ENCODE data around the gene HAVCR1. TPM values are rescaled to one million over a fixed set of nuclear protein-coding genes. Genes with fewer than 3 reads are reported as not detected.
"Not testable (repeated sequence)": the region's sequence is repeated elsewhere in the genome, so short reads cannot be mapped to it uniquely, and the experiment has no call there.

The HAVCR1 gene
- total and polyA plus RNA-seq, 2 donors (not counting 1 experiment from before 2014, with no cell fraction given), result not detected

DNA sequence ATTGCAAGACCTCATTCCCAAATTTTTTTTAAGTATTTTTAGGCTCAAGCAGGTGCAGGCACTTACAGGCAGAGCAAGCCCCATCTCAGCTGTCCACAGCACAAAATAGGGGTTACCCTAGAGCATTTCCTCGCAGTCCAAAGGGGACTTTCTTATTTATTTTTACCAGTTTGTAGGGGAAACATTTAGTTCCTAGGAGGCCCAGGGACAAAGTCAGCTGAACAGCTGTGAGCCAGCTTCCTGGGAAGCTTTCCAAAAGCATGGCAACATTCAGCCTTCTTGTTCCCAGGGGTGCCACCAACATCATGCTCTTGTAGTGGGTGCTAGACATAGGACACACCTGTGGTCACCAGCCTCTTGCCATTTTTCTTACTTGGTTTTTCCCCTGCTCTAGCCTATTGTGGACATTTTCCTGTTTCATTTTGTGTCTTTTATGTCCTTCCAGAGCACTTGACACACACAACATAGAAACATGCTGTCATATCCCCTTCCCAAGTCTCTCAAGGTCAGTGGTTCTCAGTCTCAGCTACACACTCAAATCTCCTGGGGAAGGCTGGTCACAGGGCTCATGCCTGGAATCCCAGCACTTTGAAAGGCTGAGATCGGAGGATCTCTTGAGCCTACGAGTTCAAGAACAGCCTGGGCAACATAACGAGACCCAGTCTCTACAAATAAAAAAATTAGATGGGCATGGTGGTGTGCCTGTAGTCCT lies 38.2 kb downstream of the HAVCR1 start:
- Histone ChIP-seq H3K9me3 (ENCODE audit: control extremely low read depth in 1 of 3, control insufficient read depth in 2 of 3, insufficient read depth in 1 of 3, low read length in 2 of 3) (peaks cover 0 to 9% (median 4%) of the 10 kb centered on the region in 3 donors), H3K4me1 (ENCODE audit: control insufficient read depth in 2 of 2, insufficient read depth in 2 of 2, low read length in 2 of 2) (no peaks in the 10 kb centered on the region), H3K27ac (ENCODE audit: low read length in 2 of 2) (no peak overlapping the region), H3K4me2 (replicated peaks; ENCODE audit: low read depth, low read length, poor library complexity, severe bottlenecking) (no peak overlapping the region), H3K4me3 (ENCODE audit: control extremely low read depth in 1 of 5, extremely low read depth in 1 of 5, insufficient read depth in 1 of 5, low read depth in 2 of 5, low read length in 4 of 5) (no peak overlapping the region), H3K36me3 (replicated peaks in 1 of 2; ENCODE audit: control extremely low read depth in 1 of 2, control insufficient read depth in 1 of 2, extremely low read depth in 1 of 2, insufficient read depth in 2 of 2, low read length in 1 of 2) (no peaks in the 10 kb centered on the region), H4K20me1 (ENCODE audit: control insufficient read depth, insufficient read depth, low read length, poor library complexity, severe bottlenecking) (no peaks in the 10 kb centered on the region), H3K27me3 (replicated peaks in 1 of 4; ENCODE audit: control extremely low read depth in 1 of 4, control insufficient read depth in 3 of 4, insufficient read depth in 4 of 4, low read length in 3 of 4) (no peaks in the 10 kb centered on the region), H3K79me2 (ENCODE audit: control insufficient read depth, insufficient read depth, low read length) (no peaks in the 10 kb centered on the region), H3K9ac (ENCODE audit: low read length) (no peak overlapping the region), H2AFZ (ENCODE audit: insufficient read depth, low read depth, low read length, poor library complexity, severe bottlenecking) (no peak overlapping the region)
- 100% methylated on average over 3 of the region's 4 CpGs for WGBS (ENCODE audit: insufficient coverage)
- H3K9me3 Mint-ChIP-seq (ENCODE audit: insufficient read depth), result no peaks in the 10 kb centered on the region
- TF ChIP-seq, protein P1, sequence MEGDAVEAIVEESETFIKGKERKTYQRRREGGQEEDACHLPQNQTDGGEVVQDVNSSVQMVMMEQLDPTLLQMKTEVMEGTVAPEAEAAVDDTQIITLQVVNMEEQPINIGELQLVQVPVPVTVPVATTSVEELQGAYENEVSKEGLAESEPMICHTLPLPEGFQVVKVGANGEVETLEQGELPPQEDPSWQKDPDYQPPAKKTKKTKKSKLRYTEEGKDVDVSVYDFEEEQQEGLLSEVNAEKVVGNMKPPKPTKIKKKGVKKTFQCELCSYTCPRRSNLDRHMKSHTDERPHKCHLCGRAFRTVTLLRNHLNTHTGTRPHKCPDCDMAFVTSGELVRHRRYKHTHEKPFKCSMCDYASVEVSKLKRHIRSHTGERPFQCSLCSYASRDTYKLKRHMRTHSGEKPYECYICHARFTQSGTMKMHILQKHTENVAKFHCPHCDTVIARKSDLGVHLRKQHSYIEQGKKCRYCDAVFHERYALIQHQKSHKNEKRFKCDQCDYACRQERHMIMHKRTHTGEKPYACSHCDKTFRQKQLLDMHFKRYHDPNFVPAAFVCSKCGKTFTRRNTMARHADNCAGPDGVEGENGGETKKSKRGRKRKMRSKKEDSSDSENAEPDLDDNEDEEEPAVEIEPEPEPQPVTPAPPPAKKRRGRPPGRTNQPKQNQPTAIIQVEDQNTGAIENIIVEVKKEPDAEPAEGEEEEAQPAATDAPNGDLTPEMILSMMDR (IDR thresholded peaks at IDR 0.05), result no peak
- TF ChIP-seq EZH2 (IDR thresholded peaks at IDR 0.05; ENCODE audit: borderline replicate concordance, insufficient read depth, low read depth, low read length, poor library complexity, severe bottlenecking), result no peak
- peaks cover 4% of the 10 kb centered on the region for H3K4me1 Mint-ChIP-seq
- ChIA-PET POLR2A (no interaction called here), CTCF (no interaction called here)
- no peak for ATAC-seq (ENCODE audit: low read depth)
- intact Hi-C loops (cut with micrococcal nuclease), result no loop called here
- no peaks in the 10 kb centered on the region for H3K27me3 Mint-ChIP-seq
- no peak for DNase-seq
- no peak overlapping the region for H3K4me3 Mint-ChIP-seq
- no peak overlapping the region for H3K27ac Mint-ChIP-seq

DNA sequence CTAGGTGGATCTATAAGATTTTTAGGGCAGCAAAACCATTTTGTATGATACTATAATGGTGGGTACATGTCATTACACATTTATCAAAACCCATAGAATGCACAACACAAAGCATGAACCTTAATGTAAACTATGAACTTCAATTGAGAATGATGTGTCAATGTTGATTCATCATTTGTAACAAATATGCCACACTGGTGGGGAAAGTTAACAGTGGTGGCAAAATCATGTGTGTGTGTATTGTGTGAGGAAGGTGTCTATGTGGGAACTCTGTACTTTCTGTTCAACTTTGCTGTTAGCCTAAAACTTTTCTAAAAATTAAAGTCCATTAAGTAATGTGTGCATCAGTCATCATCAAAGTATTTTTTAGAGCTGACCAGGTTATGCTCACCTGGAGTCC lies 38.9 kb downstream of the HAVCR1 start:
- ATAC-seq (ENCODE audit: low read depth), result no peak
- CTCF ChIA-PET, result no interaction called here
- POLR2A ChIA-PET, result no interaction called here

DNA sequence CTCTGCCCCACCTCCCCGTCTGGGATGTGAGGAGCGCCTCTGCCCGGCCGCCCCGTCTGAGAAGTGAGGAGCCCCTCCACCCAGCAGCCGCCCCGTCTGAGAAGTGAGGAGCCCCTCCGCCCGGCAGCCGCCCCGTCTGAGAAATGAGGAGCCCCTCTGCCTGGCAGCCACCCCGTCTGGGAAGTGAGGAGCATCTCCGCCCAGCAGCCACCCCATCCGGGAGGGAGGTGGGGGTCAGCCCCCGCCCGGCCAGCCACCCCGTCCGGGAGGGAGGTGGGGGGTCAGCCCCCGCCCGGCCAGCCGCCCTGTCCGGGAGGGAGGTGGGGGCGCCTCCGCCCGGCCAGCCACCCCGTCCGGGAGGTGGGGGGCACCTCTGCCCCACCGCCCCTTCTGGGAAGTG lies 44.8 kb downstream of the HAVCR1 start:
- H3K27ac Mint-ChIP-seq; H3K4me2 ChIP-seq (replicated peaks; ENCODE audit: low read depth, low read length, poor library complexity, severe bottlenecking); intact Hi-C loops (cut with micrococcal nuclease); H3K4me1 ChIP-seq (ENCODE audit: control insufficient read depth in 2 of 2, insufficient read depth in 2 of 2, low read length in 2 of 2); H3K79me2 ChIP-seq (ENCODE audit: control insufficient read depth, insufficient read depth, low read length); ATAC-seq (ENCODE audit: low read depth); H4K20me1 ChIP-seq (ENCODE audit: control insufficient read depth, insufficient read depth, low read length, poor library complexity, severe bottlenecking); H2AFZ ChIP-seq (ENCODE audit: insufficient read depth, low read depth, low read length, poor library complexity, severe bottlenecking); H3K9ac ChIP-seq (ENCODE audit: low read length); DNase-seq; H3K4me3 Mint-ChIP-seq; H3K9me3 Mint-ChIP-seq (ENCODE audit: insufficient read depth); H3K9me3 ChIP-seq (ENCODE audit: control extremely low read depth in 1 of 3, control insufficient read depth in 2 of 3, insufficient read depth in 1 of 3, low read length in 2 of 3); H3K36me3 ChIP-seq (replicated peaks in 1 of 2; ENCODE audit: control extremely low read depth in 1 of 2, control insufficient read depth in 1 of 2, extremely low read depth in 1 of 2, insufficient read depth in 2 of 2, low read length in 1 of 2); H3K4me1 Mint-ChIP-seq; H3K27me3 Mint-ChIP-seq; H3K4me3 ChIP-seq (ENCODE audit: control extremely low read depth in 1 of 5, extremely low read depth in 1 of 5, insufficient read depth in 1 of 5, low read depth in 2 of 5, low read length in 4 of 5); CTCF ChIA-PET; H3K27me3 ChIP-seq (replicated peaks in 1 of 4; ENCODE audit: control extremely low read depth in 1 of 4, control insufficient read depth in 3 of 4, insufficient read depth in 4 of 4, low read length in 3 of 4); H3K27ac ChIP-seq (ENCODE audit: low read length in 2 of 2); POLR2A ChIA-PET: not testable (repeated sequence)
- WGBS (ENCODE audit: insufficient coverage), result 100% methylated on average over 1 of the region's 28 CpGs

More for the DNA sequence above, 38.9 kb downstream of the HAVCR1 start:
- Histone ChIP-seq H3K27ac (ENCODE audit: low read length in 2 of 2) (no peak overlapping the region), H3K4me1 (ENCODE audit: control insufficient read depth in 2 of 2, insufficient read depth in 2 of 2, low read length in 2 of 2) (no peaks in the 10 kb centered on the region), H3K9ac (ENCODE audit: low read length) (no peak overlapping the region), H3K36me3 (replicated peaks in 1 of 2; ENCODE audit: control extremely low read depth in 1 of 2, control insufficient read depth in 1 of 2, extremely low read depth in 1 of 2, insufficient read depth in 2 of 2, low read length in 1 of 2) (no peaks in the 10 kb centered on the region), H3K27me3 (replicated peaks in 1 of 4; ENCODE audit: control extremely low read depth in 1 of 4, control insufficient read depth in 3 of 4, insufficient read depth in 4 of 4, low read length in 3 of 4) (no peaks in the 10 kb centered on the region), H3K79me2 (ENCODE audit: control insufficient read depth, insufficient read depth, low read length) (no peaks in the 10 kb centered on the region), H3K4me3 (ENCODE audit: control extremely low read depth in 1 of 5, extremely low read depth in 1 of 5, insufficient read depth in 1 of 5, low read depth in 2 of 5, low read length in 4 of 5) (no peak overlapping the region), H3K4me2 (replicated peaks; ENCODE audit: low read depth, low read length, poor library complexity, severe bottlenecking) (no peak overlapping the region), H3K9me3 (ENCODE audit: control extremely low read depth in 1 of 3, control insufficient read depth in 2 of 3, insufficient read depth in 1 of 3, low read length in 2 of 3) (peaks cover 0 to 9% (median 4%) of the 10 kb centered on the region in 3 donors), H2AFZ (ENCODE audit: insufficient read depth, low read depth, low read length, poor library complexity, severe bottlenecking) (no peak overlapping the region), H4K20me1 (ENCODE audit: control insufficient read depth, insufficient read depth, low read length, poor library complexity, severe bottlenecking) (no peaks in the 10 kb centered on the region)
- TF ChIP-seq, protein P1 (IDR thresholded peaks at IDR 0.05), result no peak
- no peak for TF ChIP-seq EZH2 (IDR thresholded peaks at IDR 0.05; ENCODE audit: borderline replicate concordance, insufficient read depth, low read depth, low read length, poor library complexity, severe bottlenecking)
- DNase-seq, result no peak
- no peak overlapping the region for H3K4me3 Mint-ChIP-seq
- H3K9me3 Mint-ChIP-seq (ENCODE audit: insufficient read depth), result no peaks in the 10 kb centered on the region
- no peak overlapping the region for H3K27ac Mint-ChIP-seq
- no peaks in the 10 kb centered on the region for H3K27me3 Mint-ChIP-seq
- intact Hi-C loops (cut with micrococcal nuclease), result no loop called here
- H3K4me1 Mint-ChIP-seq, result peaks cover under 1% of the 10 kb centered on the region
